Gastrocnemius medialis (tissue), 4 donors: ENCODE measurements around the gene CLCN6.

Source experiments
- POLR2A ChIP-seq, 2 donors: fragments of 450-650 bp; IDR thresholded peaks; one replicate each; pipeline ENCODE4 v1.6.1; 2017; ENCODE audit warnings: antibody characterized with exemption in 2 of 2, mild to moderate bottlenecking in 2 of 2, moderate library complexity in 2 of 2
- TF ChIP-seq, protein P1 (sequence below), 5 experiments: fragments of 450-650 bp in 3 of 5; fragments of 200-600 bp in 2 of 5; sonication (generic) in 2 of 5; IDR thresholded peaks in 4 of 5; conservative IDR thresholded peaks in 1 of 5; 1 replicate in 4 of 5; 2 replicates in 1 of 5; pipeline ENCODE4 v1.5.1; 2016 to 2019; ENCODE audit warnings: antibody characterized with exemption in 5 of 5, mild to moderate bottlenecking in 3 of 5, moderate library complexity in 3 of 5

GRCh38 chr1:11794446-11795237 lies 11.3 kb upstream of the CLCN6 start:
- TF ChIP-seq POLR2A (IDR thresholded peaks at IDR 0.05): no peak
- TF ChIP-seq, protein P1, sequence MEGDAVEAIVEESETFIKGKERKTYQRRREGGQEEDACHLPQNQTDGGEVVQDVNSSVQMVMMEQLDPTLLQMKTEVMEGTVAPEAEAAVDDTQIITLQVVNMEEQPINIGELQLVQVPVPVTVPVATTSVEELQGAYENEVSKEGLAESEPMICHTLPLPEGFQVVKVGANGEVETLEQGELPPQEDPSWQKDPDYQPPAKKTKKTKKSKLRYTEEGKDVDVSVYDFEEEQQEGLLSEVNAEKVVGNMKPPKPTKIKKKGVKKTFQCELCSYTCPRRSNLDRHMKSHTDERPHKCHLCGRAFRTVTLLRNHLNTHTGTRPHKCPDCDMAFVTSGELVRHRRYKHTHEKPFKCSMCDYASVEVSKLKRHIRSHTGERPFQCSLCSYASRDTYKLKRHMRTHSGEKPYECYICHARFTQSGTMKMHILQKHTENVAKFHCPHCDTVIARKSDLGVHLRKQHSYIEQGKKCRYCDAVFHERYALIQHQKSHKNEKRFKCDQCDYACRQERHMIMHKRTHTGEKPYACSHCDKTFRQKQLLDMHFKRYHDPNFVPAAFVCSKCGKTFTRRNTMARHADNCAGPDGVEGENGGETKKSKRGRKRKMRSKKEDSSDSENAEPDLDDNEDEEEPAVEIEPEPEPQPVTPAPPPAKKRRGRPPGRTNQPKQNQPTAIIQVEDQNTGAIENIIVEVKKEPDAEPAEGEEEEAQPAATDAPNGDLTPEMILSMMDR (IDR thresholded peaks at IDR 0.05 in 4 of 5, conservative IDR thresholded peaks at IDR 0.05 in 1 of 5): no peak
